MM.1S (cell line): ENCODE measurements around the gene ZNF175.

ENCODE experiments used
- CTCF ChIP-seq: fragments of 300-600 bp; sonication (generic); IDR thresholded peaks from 2 replicates; pipeline ENCODE4 v1.5.1; 2016; ENCODE audit warnings: antibody characterized with exemption, low read length, mixed read lengths
- EZH2 ChIP-seq: fragments of 300-600 bp; sonication (generic); optimal IDR thresholded peaks from 2 replicates; pipeline ENCODE3; 2017; ENCODE audit warnings: low read depth, mild to moderate bottlenecking, antibody characterized with exemption, low read length, mixed read lengths
- EZH2phosphoT487 ChIP-seq: fragments of 300-600 bp; sonication (generic); IDR thresholded peaks from 2 replicates; pipeline ENCODE4 v1.6.1; 2018; ENCODE audit warnings: antibody characterized with exemption, low read length

DNA sequence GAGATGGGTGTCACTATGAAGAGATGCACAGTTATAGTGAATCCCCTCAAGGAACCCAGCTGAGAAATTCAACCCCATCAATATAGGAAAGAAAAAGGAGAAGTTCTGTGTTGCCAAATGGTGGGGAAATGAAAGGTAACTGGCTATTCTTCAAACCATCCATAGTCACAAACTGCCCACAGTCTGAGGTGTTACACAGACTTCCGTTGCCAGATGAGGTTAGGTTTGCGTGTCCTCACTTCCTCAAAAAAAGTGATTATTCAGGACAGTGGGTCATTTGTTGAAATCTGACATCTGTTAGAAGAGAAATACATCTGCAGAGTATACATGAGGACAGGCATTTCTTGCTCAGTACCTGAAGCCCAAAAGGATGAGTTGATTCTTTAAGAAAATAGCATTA lies 50.1 kb downstream of the ZNF175 start:
- no peak for TF ChIP-seq CTCF
- TF ChIP-seq EZH2: no peak
- no peak for TF ChIP-seq EZH2phosphoT487
